DMS 273 (cell line): ENCODE data around the gene CYP2A6.
"Not testable (repeated sequence)": the region's sequence is repeated elsewhere in the genome, so short reads cannot be mapped to it uniquely, and the experiment has no call there.

ENCODE experiments used
- DNase-seq: peaks from one replicate; lab custom pipeline; 2025; ENCODE audit not compliant: unreplicated experiment; lab: John Stamatoyannopoulos, UW

The CYP2A6 gene

GRCh38 chr19:40850277-40850676 is at the start of gene CYP2A6:
TSS of gene CYP2A6 (minus strand) at chr19:40850447. CDS start at chr19:40850426, 21 bp downstream.
- not testable (repeated sequence) for DNase-seq

GRCh38 chr19:40899964-40900363 is 49.7 kb upstream of the CYP2A6 start:
- not testable (repeated sequence) for DNase-seq

DNA sequence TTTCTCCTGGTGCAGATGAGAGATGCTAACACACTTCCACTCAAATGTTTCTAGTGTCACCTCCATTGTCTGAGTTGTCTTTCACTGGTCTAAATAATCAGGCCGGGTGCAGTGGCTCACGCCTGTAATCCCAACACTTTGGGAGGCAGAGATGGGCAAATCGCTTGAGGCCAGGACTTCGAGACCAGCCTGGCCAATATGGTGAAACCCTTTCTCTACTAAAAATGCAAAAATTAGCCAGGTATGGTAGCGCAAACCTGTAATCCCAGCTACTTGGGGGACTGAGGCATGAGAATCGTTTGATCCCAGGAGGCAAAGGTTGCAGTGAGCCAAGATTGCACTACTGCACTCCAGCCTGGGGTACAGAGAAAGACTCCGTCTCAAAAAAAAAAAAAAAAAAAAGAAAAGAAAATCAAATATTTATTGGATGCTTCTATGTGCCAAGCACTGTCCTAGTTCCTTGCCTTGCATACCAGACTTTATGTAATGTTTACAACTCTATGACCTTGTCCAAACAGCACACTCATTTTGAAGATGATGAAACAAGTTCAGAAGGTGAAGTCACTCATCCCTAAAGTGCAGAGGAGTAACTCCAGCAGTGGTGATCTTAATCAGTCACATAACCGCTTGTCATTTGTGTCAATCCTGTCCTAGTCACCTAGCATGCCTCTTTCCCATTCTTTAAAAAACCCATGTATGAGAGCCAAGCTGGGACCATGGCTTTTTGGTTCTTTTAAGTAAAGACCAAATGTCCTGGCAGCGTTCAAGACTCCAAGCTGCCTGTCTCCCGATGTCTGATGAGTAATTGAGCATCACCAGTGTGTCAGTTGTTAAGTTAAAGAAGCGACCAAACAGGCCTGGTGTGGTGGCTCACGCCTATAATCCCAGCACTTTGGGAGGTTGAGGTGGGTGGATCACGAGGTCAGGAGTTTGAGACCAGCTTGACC is 46.9 kb upstream of the CYP2A6 start:
- not testable (repeated sequence) for DNase-seq

DNA sequence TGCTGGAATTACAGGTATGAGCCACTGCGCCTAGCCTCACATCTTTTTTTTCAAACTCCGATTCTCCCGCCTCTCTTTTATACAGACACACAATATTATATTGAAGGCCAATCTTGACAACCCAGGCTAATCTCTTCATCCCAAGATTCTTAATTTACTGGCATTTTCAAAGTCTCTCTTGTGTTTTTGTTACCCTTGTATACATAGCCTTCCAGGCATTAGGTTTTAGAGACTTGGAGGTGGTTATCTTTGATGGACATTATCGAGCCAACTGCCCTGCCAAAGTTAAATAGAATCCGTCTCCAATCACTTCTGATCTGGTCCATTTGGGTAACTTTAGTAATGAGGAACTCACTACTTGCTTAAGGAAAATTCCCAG is 46.2 kb upstream of the CYP2A6 start:
- DNase-seq, result no peak

DNA sequence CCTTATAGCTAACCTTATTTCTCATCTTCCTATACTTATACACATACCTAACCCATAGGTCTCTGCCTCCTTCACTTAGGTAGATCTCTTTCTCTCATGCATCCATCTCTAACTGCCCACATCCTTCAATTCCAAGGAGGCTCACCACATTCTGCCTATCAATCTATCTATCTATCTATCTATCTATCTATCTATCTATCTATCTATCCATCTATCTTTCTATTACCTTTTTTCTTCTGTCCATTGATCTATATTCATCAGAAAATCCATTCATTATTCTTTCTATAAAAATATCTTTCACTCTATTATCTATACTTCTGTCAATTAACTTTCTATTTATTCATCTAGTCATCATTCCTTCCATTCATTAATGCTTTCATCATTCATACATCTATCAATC is 42.9 kb upstream of the CYP2A6 start:
- DNase-seq, result no peak

- DNase-seq, result no peak
These were observed 39.1 kb upstream of the CYP2A6 start for GRCh38 chr19:40889366-40889765.

DNA sequence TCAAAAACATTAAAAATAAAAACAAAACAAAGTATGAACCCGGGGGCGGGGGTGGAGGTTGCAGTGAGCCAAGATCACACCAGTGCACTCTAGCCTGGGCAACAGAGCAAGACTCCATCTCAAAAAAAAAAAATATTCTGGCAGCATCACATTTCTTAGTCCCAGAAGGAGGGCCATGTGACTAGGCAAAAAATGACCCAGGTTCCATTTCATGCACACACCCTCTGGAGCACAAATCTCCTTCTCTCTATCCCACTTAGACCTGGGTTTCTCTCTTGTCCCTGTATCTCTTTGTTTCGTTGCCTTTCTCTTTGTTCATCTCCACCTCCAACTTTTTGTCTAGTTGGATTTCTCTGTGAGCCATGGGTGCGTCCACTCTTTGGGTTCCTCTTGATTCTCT is 37.9 kb upstream of the CYP2A6 start:
- DNase-seq, result no peak

- not testable (repeated sequence) for DNase-seq
These were observed 34.1 kb upstream of the CYP2A6 start for GRCh38 chr19:40884187-40884931.

GRCh38 chr19:40882062-40882461 is 31.8 kb upstream of the CYP2A6 start, which contains the start of gene CYP2A7:
TSS of gene CYP2A7 (minus strand) at chr19:40882231. CDS start at chr19:40882210, 21 bp downstream.
- not testable (repeated sequence) for DNase-seq

DNA sequence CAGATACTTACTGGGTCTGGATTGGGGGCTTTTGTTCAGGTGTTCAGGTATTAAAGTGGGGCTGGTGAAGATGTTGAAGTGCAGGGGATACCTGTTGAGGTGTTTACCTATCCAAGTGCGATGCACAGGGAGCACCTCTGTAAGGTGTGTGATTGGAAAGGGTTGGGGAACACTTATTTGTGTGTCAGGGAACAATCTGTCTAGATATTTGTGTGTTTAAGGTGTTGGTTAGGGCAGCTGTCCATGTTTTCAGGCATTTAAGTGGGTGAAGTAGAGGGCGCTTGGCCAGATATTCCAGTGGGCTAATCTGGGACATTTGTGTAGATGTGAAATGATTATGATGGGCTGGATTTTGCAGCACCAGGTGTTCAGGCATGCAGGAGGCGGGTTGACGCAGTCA is 29.1 kb upstream of the CYP2A6 start:
- not testable (repeated sequence) for DNase-seq

GRCh38 chr19:40875526-40875951 is 25.3 kb upstream of the CYP2A6 start:
- DNase-seq, result not testable (repeated sequence)

DNA sequence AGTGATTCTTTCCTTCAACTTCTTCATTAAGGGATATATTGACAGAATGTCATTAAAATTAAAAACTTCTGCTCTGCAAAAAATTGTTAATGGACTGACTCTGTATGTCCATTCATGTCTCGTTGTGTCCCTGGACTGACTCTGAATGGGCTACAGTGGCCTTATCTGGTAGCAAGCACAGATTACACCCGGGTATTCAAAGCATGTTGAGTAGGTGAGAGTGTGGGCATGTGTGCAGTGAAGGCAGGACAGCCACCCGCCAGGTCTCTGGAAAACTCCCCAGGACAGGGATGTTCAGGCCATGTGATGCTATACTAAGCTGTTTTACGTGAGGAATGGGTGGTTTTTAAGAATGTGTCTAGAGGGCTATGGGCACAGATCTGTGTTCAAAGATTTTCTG is 24.6 kb upstream of the CYP2A6 start:
- DNase-seq, result not testable (repeated sequence)

- not testable (repeated sequence) for DNase-seq
These were observed 23.6 kb upstream of the CYP2A6 start for GRCh38 chr19:40873873-40874272.

- no peak for DNase-seq
These were observed 22.0 kb upstream of the CYP2A6 start for GRCh38 chr19:40872209-40872608.

GRCh38 chr19:40867701-40868100 is 17.5 kb upstream of the CYP2A6 start:
- no peak for DNase-seq

DNA sequence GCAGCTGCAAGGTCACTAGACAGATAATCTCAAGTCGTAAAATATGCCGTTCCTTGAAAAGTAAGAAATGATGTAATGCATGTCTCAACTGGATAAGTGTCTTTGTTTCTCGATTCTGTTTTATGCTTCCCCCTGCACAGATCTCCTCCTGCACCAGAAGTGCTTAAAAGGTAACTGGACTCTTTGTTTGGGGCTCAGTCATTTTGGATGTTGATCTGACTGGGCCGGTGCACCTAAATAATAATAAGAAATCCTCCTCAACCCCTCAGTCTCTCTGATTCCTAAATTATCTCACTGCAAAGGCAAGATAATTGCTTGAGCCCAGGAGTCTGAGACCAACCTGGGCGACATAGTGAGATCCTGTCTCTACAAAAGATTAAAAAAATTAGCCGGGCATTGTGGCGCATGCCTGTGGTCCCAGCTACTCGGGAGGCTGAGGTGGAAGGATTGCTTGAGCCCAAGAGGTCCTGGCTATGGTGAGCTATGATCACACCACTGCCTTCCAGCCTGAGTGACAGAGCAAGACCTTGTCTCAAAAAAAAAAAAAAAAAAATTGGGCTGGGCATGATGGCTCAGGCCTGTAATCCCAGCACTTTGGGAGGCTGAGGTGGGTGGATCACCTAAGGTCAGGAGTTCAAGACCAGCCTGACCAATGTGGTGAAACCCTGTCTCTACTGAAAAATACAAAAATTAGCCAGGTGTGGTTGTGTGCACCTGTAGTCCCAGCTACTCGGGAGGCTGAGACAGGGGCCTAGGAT is 14.7 kb upstream of the CYP2A6 start:
- DNase-seq, result not testable (repeated sequence)

GRCh38 chr19:40862785-40863184 is 12.5 kb upstream of the CYP2A6 start:
- no peak for DNase-seq

GRCh38 chr19:40862333-40862732 is 12.1 kb upstream of the CYP2A6 start:
- no peak for DNase-seq

- no peak for DNase-seq
These were observed 7.9 kb upstream of the CYP2A6 start for GRCh38 chr19:40858109-40858508.

DNA sequence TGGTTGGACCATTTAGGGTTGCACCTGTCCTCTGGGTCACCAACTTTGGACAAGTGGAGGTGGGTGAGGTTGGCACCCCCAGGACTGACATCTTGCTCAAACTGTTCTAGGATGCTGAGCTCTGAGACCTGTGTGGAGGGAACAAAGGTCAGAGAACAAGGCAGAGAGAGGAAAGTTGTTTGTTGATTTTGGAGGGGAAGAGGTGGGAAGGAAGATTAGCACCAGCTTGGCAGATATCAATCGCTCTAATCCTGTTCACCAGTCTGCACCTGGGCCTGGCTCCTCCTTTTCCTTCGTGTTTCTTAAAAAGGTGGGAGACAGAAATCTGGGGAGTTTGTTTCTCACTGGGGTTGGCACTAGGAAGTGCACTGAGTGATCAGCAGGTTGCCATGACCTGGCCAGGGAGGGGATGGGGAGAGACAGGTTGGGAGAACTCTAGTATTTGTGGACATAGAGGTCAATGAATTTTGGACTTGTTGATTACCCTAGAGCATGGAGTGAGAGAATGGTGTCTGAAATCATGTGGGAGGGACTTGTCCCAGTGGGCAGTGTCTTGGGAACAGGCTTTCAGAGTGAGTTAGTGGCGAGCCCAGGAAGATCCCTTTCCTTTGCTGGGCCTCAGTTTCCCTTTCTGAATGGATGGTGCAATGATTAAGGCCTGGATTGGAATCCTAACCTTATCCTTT is 2.4 kb upstream of the CYP2A6 start:
- not testable (repeated sequence) for DNase-seq
